ENCODE results near the gene SPATA22.
"Not testable (repeated sequence)": the region's sequence is repeated elsewhere in the genome, so short reads cannot be mapped to it uniquely, and the experiment has no call there.

SPATA22 gene

DNA sequence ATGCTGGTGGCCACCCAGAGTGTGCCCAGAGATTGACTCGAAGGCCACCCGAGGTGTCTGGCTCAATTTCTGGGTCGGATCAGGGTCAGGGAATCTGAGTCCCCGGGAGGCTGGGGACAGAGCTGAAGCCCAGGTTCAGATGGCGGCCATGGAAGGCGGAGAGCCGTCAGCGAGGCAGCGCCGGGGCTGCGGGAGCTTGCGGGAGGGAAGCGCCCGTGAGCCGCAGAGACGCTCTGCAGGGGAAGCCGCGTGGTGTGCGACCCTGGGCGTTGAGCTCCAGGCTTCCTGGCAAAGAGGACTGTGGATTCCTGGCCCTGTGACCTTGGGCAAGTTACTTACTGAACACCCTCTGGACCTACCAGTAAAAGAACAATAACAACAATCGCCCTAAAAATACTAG lies 518 bp upstream of the SPATA22 start:
- DNase-seq: no peak

DNA sequence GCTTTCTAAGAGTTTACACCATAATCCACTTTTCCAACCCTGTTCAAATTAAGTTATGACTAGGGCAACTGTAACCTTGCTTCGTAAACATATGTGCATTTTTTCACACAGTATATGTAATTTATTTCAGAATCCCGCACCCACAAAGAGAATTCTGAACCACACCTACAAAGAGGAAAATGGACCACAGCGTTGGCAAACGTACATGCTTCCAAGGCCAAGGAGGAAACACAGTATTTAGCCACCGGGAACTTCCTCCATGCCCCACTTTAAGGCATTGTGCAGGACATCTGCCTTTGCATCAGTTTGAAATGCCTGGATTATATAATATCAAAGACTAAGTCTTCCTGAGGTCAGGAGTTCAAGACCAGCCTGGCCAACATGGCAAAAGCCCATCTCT lies 2.1 kb downstream of the SPATA22 start:
- no peak for DNase-seq

DNA sequence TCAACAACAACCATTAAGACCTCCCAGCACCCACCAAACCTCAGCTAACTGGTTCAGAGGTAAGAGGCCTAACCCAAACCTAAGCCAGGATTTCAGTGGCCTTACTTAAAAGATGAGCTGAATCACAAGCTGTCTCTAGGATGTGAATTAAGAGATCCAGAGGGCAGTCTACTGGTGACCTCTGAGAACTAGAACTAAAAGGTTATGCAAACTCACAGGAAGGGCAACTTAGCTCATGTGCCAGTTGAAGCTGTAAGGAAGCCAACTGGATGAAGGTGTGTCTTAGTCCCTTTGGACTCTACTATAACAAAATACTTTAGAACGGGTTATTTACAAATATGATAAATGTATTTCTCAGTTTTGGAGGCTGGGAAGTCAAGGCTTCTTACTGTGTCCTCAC lies 5.3 kb downstream of the SPATA22 start:
- not testable (repeated sequence) for DNase-seq

DNA sequence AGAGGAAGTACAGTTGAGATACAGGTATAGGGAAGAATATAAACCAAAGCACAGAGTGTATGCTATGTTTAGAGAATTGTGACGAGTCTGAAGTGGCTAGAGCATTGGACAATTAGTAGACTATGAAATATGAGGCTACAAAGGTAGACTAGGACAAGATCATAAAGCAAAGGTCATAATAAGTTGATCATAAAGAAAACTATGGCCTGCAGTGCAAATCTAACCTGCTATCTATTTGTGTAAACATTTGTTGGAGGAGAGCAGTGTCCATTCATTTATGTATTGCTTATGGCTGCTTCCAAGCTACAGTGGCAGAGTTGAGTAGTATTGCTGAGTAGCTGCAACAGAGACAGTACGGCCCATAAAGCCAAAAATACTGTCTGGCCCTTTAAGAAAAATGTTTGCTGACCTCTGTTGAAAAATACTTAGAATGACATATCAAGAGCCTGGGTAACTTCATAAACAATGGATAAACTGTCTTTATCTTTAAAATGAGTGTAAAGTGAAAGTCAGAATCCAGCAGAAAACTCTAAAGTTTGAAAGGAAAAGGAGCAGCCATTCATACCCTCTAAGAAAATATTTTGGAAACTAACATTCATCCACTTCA lies 23.5 kb downstream of the SPATA22 start:
- no peak for DNase-seq

DNA sequence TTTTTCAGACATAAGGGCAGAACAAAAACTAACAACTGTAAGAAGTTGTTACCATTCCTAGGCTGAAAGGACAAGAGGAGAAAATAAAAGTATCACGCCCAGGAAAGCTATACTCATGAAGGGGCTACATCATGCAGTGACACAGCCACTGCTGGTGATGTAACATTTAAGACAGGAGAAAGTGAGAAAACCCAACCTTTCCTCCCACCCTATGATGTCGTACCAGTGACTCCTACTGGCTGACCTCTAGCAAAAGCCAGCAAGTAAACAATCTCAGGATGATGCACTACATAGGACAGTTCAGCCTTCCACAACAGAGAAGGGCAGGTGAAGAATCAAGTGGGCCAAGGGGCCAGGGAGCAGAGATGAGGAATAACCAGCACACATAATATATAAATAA lies 24.0 kb downstream of the SPATA22 start:
- DNase-seq: peak in 1 of 2 experiments; percentile 1

DNA sequence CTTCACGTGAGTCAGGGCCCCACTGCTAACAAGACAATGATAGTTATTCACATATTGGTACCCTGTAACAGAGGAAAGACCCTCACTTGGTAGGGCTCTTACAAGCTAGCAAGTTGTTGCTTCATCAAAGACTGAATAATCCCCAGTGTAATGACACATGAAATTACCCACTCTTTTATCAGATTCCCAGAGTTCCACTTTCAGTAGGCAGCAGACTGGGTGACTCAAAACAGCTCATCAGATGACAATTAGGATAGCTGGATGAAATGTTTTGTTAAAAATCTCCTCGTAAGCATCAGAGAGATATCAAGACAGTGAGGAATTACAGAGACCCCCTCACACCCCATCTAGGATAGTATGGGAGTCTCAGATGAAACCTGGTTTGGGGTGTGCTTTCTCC lies 31.2 kb downstream of the SPATA22 start:
- DNase-seq: no peak

DNA sequence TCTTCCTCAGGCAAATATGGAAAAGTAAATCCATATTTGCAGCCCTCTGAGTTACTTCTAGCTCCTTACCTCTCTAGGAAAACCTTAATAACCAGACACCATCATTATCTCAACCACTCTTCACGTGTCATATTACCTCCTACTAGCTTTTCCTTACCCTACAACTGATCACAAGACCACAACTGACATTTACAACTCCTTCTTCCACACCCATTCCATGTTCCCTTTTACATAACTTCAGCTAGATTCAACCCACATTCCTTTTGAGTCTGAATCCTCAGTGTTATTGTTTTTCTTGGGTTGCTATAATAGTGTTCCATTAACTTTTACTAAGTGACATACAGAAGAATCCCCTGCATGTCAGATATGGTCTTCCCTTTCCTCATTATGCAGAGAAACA lies 33.3 kb downstream of the SPATA22 start:
- no peak for DNase-seq

DNA sequence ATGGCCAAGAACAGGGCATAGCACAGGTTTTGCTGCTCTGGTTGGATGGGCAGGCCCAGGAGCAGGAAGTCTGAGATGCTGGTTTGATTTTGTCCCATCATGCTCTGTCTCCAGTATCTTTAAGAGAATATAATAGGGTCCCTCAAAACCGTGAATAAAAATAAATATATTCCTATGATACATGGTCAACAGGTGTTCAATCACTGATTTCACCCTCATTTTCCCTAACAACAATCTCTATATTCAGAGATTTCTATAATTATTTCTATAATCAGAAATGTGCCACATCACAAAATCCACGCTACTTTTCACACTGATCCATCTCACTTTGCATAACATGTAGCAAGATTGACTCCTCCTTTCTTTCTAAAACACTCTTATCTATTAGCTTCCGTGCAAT lies 37.9 kb downstream of the SPATA22 start, which contains the start of gene OR1E2:
OR1E2 (minus strand) TSS at position 101 of the 400 bp plus-strand sequence; CDS start at position 101, 0 bp downstream.
- no peak for DNase-seq

DNA sequence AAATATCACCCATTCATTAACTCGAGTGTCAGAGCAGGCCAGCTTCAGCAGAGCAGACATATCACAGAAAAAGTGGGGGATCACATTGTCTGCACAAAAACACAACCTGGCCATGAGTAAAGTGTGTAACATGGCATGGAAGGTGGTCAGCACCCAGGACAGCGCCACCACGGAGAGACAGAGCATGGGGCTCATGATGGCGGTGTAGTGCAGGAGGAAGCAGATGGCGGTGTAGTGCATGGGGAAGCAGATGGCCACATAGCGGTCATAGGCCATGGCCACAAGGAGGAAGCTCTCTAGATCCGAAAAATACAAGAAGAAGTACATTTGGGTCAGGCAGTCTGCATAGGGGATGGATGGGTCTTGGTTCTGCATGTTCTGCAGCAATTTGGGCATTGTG lies 38.4 kb downstream of the SPATA22 start:
- DNase-seq: peak; percentile 62 to 73

DNA sequence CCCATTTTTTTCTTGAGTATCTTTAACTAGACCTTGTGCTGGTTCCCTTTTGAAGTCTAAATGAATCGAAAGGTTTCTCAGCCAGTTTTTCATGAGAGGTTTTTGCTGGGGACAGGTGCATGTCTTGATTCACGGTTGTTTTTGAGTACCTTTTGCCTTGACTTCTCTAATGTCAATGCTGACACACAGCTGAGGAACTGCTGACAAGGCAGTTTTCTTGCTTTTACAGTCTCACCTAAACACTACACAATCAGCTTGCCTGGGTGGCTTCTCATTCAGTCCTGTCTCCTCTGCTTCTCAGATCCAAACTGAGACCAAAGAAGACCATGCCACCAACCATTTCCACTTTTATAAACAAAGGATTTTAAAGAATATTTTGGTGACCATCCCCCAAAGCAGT lies 53.4 kb downstream of the SPATA22 start:
- no peak for DNase-seq

DNA sequence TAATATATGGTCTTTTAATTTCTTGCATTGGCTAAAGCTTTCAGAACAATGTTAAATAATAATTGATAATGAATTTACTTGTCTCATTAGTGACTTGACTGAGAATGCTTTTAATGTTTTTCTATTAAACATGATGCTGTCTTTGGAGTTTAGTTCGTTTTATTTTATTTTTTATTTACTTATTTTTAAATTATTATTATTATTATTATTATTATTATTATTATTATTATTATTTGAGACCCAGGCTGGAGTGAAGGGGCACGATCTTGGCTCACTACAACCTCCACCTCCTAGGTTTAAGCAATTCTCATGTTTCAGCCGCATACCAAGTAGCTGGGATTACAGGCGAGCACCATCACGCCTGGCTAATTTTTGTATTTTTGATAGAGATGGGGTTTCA lies 56.0 kb downstream of the SPATA22 start:
- DNase-seq: no peak

DNA sequence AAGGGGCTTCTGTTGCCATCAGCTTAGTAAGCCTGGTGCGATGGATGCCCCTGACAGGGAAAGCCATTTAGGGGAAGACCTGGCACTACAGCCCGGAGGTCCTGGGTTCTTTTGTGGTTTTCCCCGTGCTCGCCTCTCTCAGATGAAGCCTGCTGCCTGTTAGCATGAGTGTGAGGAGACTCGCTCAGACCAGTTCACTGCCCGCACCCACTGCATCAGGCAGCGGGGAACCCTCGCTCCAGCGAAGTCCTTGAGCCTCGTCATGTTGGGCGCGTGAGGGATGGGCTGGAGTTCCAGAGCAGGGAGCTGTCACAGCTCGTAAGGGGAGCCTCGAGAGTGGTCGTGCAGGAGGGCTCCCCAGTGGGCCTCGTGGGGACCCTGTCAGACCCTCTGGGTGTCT lies 59.4 kb downstream of the SPATA22 start:
- DNase-seq: not testable (repeated sequence)

DNA sequence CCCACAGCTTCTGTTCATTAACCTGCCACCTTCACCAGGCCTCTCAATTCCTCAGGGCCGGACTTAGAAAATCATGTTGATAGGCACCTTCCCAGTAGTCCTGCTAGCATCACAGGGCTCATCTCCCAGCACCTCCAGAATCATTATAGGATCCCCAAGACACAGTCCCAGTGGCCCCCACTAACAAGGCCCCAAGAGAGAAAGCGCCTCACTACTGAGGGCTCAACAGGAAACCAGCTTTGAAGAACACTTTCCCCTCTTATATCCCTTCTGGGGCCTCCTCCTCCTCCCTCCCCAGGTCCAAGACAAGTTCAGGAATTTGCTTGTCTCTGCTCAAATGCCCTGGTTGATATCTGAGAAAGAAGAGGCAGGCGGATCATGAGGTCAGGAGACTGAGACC lies 60.5 kb downstream of the SPATA22 start, which contains the start of gene OR3A3:
OR3A3 (plus strand) TSS at position 301 of the 400 bp plus-strand sequence.
- DNase-seq: no peak

DNA sequence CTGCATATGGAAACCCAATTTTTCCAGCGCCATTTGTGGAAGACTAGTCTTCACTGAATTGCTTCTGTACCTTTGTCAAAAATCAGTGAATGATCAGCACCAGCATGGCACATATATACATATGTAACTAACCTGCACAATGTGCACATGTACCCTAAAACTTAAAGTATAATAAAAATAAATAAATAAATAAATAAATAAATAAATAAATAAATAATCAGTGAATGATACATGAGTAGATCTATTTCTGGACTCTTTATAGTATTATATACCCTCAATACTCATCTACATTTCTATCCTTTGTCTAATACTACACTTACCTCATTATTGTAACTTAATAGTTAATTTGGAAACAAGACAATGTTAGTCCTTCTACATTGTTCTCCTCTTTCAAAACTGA lies 67.8 kb downstream of the SPATA22 start:
- not testable (repeated sequence) for DNase-seq

DNA sequence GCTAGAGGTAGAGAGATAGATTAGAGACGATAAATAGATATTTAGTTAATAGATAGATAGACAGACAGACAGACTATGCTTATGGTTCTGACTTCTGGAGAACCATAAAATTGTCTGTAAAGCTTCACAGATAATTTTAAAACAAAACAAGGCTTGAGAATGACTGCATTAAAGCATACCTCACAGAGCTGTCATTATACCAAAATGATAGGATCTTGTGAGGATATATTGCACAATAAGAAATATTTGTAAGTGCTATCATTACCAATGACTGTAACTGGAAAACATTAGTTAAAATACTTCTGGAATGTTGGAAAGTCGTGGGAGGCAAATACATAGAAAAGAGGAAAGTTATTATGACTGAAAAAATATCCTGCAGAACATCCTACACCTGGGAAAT lies 69.8 kb downstream of the SPATA22 start:
- DNase-seq: no peak

DNA sequence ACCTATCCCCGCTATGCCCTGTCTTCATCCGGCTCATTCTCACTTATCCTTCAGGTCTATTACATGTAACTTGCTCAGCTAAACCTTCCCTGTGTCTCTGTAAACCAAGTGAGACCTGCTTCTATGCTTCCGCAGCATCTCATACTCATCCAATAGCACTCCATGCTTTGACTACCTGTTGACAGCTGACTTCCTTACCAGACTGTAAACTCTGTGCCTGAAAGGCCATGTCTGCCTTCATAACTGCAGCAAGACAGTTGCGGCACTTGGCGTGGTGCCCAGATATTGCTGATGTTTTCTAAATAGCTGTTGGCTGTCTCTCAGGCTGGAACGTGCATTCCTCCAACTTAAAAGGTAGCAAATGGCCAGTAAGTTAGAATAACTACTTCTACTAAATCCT lies 71.6 kb downstream of the SPATA22 start:
- no peak for DNase-seq

DNA sequence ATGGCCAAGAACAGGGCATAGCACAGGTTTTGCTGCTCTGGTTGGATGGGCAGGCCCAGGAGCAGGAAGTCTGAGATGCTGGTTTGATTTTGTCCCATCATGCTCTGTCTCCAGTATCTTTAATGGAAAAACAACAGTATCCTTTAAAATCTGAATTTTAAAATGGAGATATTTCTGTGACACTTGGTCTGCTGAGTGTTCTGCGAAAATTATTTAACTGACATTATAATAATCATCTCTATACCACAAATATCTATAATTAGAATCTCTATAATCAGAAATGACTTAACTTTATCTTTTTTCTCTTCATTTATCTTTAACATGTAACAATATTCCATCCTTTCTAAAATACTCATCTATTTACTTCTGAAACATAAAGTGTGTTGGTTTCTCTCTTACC lies 73.3 kb downstream of the SPATA22 start, which contains the start of gene OR1E1:
OR1E1 (minus strand) TSS at position 101 of the 400 bp plus-strand sequence; CDS start at position 101, 0 bp downstream.
- no peak for DNase-seq

DNA sequence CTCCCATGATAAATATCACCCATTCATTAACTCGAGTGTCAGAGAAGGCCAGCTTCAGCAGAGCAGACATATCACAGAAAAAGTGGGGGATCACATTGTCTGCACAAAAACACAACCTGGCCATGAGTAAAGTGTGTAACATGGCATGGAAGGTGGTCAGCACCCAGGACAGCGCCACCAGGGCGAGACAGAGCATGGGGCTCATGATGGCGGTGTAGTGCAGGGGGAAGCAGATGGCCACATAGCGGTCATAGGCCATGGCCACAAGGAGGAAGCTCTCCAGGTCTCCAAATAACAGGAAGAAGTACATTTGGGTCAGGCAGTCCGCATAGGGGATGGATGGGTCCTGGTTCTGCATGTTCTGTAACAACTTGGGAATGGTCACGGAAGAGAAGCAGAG lies 73.8 kb downstream of the SPATA22 start:
- peak in 1 of 2 experiments; percentile 19 for DNase-seq
